Activated T-cell treated with anti-CD3 and anti-CD28 coated beads, Interleukin-2, amount 50 U/mL, for 24 hours (primary cell): Measurements from ENCODE around the gene ACTRT3.
A peak's percentile ranks its signal among the peaks of the same experiment; 100 is the strongest.

Experiments used
- DNase-seq: peaks from one replicate; pipeline ENCODE4 v3.0.0-alpha.2; 2020
- H3K27ac Mint-ChIP-seq: 2 replicates; pipeline ENCODE4 v1.8.0; 2020; ENCODE audit warnings: mild to moderate bottlenecking, mixed read lengths
- H3K27me3 Mint-ChIP-seq: 2 replicates; pipeline ENCODE4 v1.8.0; 2020; ENCODE audit warnings: mixed read lengths
- H3K36me3 Mint-ChIP-seq: 2 replicates; pipeline ENCODE4 v1.8.0; 2020; ENCODE audit warnings: low read depth, mixed read lengths
- H3K4me1 Mint-ChIP-seq: 2 replicates; pipeline ENCODE4 v1.8.0; 2020; ENCODE audit warnings: low read depth, mixed read lengths
- H3K4me3 Mint-ChIP-seq: 2 replicates; pipeline ENCODE4 v1.8.0; 2020; ENCODE audit warnings: mild to moderate bottlenecking, moderate library complexity, mixed read lengths
- H3K9me3 Mint-ChIP-seq: 2 replicates; pipeline ENCODE4 v1.8.0; 2020; ENCODE audit warnings: mixed read lengths

Gene ACTRT3

DNA sequence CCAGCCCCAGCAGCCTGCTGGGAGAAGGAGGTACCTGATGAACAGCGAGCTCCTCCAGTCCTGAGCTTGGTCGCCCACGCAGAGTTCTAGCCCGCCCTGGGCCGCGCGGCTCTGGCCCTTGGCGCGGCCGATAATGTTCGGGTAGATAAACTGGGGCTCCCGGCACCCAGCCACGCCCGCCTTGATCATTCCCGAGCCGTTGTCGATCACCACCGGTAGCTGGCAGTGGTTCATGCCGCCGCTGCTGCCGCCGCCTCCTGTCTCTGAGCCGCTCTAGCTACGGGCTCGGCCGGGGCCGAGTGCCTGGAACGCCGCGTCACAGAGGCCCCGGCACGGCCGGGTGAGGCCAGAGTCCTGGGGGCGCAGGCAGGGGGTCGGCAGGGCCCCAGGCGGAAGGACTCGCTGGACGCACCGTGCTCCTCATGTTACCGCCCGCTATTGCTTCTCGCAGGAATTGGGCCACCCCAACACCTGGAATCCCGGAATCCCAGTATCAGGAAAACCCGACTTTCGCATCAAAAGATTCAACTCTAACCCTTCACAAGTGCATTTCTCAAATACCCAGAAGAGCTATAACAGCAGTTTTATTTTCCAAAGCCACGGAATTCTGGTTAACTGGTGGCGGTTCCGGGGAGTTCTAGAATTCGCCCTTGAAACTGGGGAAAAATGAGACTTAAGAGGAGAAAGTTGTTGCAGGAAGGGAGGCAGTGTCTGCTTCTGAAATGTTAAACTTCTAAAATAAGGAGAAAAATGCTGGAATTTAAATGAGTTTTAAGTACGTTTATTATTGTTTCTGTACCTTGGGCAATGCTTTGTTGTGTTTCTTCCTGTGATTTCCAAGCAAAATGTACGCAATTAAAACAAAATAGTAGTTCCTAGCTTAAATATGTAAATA is at the start of gene ACTRT3:
Gene ACTRT3 (minus strand): TSS at position 275 of the 895 bp plus-strand sequence. CDS start 41 bp downstream, at position 234.
- DNase-seq: peak; percentile 81
- Mint-ChIP-seq H3K4me1 (peaks cover 28% of the 10 kb centered on the region), H3K27me3 (no peaks in the 10 kb centered on the region), H3K27ac (peak within 1 kb of the TSS; percentile 81), H3K4me3 (peak within 1 kb of the TSS; percentile 84), H3K9me3 (peaks cover 2% of the 10 kb centered on the region), H3K36me3 (peaks cover 33% of the 10 kb centered on the region)

DNA sequence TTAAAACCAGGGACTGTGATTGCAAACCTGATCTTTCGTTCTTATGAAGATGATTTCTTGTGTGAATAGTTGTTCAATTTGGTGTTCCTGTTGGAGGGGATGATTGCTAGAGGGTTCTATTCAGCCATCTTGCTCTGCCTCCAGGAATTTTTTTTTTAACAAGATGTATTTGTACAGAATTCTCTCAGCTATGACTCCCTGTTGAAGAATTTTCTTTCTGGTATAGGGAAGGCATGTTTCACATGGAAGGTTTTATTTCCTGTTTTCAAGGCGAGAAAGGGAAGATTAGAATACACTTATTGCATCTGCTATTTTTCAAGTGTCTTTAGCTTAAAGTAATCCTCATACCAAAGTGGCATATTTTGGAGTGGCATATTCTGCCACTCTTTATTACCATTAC is 49.0 kb upstream of the ACTRT3 start:
- Mint-ChIP-seq H3K9me3 (peaks cover 7% of the 10 kb centered on the region), H3K4me1 (peaks cover 11% of the 10 kb centered on the region), H3K27ac (no peak overlapping the region), H3K4me3 (no peak overlapping the region), H3K36me3 (no peaks in the 10 kb centered on the region), H3K27me3 (peaks cover 14% of the 10 kb centered on the region)
- no peak for DNase-seq

GRCh38 chr3:169815590-169816150 is 46.3 kb upstream of the ACTRT3 start:
- Mint-ChIP-seq H3K9me3 (peaks cover 7% of the 10 kb centered on the region), H3K36me3 (no peaks in the 10 kb centered on the region), H3K27ac (no peak overlapping the region), H3K27me3 (peaks cover 7% of the 10 kb centered on the region), H3K4me3 (no peak overlapping the region), H3K4me1 (peaks cover 26% of the 10 kb centered on the region)
- no peak for DNase-seq

- peak overlapping the region; percentile 72 for H3K4me3 Mint-ChIP-seq
- peaks cover 29% of the 10 kb centered on the region for H3K4me1 Mint-ChIP-seq
Measured at GRCh38 chr3:169813757-169814517, 44.6 kb upstream of the ACTRT3 start.

GRCh38 chr3:169813278-169813677 is 43.9 kb upstream of the ACTRT3 start:
- no peak for DNase-seq
- Mint-ChIP-seq H3K27ac (peak overlapping the region; percentile 85), H3K4me1 (peaks cover 29% of the 10 kb centered on the region)

More at GRCh38 chr3:169813757-169814517, 44.6 kb upstream of the ACTRT3 start:
- Mint-ChIP-seq H3K27me3 (peaks cover 4% of the 10 kb centered on the region), H3K36me3 (no peaks in the 10 kb centered on the region), H3K27ac (peak overlapping the region; percentile 85), H3K9me3 (peaks cover 7% of the 10 kb centered on the region)
- peak; percentile 78 for DNase-seq

GRCh38 chr3:169812332-169813235 is 43.2 kb upstream of the ACTRT3 start, which contains the start of the genes LRRC34 and LRRIQ4:
LRRC34 (minus strand) TSS chr3:169812904; CDS start chr3:169812548, 356 bp downstream.
LRRIQ4 (plus strand) TSS chr3:169812870; CDS start chr3:169821922, 9,052 bp downstream.
- peak; percentile 82 for DNase-seq
- H3K36me3 Mint-ChIP-seq: no peaks in the 10 kb centered on the region
- peaks cover 29% of the 10 kb centered on the region for H3K4me1 Mint-ChIP-seq
- H3K9me3 Mint-ChIP-seq: peaks cover 7% of the 10 kb centered on the region
- no peaks in the 10 kb centered on the region for H3K27me3 Mint-ChIP-seq
- H3K27ac Mint-ChIP-seq: peak within 1 kb of the TSS; percentile 85
- H3K4me3 Mint-ChIP-seq: peak within 1 kb of the TSS; percentile 72

More at GRCh38 chr3:169813278-169813677, 43.9 kb upstream of the ACTRT3 start:
- Mint-ChIP-seq H3K36me3 (no peaks in the 10 kb centered on the region), H3K9me3 (peaks cover 7% of the 10 kb centered on the region), H3K4me3 (peak overlapping the region; percentile 72), H3K27me3 (peaks cover 3% of the 10 kb centered on the region)

DNA sequence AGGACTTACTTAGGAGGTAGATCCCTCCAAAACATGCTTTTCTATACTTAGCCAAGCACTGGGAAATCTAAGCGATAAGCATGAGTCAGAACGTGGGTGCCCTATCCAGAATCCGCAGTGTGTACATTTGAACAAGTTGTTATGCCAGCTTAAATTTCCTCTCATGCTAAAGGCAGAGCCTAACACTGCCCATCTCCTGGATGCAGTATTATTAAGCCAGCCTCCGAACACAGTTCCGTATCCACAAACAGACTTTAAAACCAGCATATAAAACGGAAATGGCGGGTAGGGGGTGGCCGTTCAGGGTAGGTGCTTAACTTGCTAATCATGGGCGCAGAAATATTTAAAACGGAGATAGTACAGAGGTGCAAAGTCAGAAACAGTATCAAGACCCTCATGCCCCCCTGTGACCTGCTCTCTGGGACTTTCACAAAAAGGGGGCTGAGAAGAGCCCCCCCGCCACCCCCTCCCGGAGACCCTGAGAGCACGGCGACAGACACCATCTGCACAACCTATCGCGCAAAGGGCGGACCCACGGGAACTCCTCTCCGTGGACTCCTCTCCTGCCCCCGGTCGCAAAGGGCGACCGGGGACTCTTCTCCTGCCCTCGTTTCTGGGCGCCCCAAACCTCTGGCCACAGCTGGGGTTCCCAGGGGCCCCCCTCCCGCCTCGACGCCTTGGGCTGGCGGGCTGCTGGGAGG is 42.4 kb upstream of the ACTRT3 start:
- Mint-ChIP-seq H3K9me3 (peaks cover 7% of the 10 kb centered on the region), H3K4me3 (peak overlapping the region; percentile 72), H3K27me3 (no peaks in the 10 kb centered on the region), H3K36me3 (no peaks in the 10 kb centered on the region), H3K27ac (peak overlapping the region; percentile 76), H3K4me1 (peaks cover 29% of the 10 kb centered on the region)
- DNase-seq: no peak

GRCh38 chr3:169809230-169809795 is 40.0 kb upstream of the ACTRT3 start:
- H3K4me1 Mint-ChIP-seq: peaks cover 28% of the 10 kb centered on the region

GRCh38 chr3:169804681-169805080 is 35.3 kb upstream of the ACTRT3 start:
- DNase-seq: no peak
- H3K27me3 Mint-ChIP-seq: no peaks in the 10 kb centered on the region
- no peaks in the 10 kb centered on the region for H3K9me3 Mint-ChIP-seq
- H3K36me3 Mint-ChIP-seq: no peaks in the 10 kb centered on the region
- H3K4me3 Mint-ChIP-seq: no peak overlapping the region
- H3K27ac Mint-ChIP-seq: no peak overlapping the region
- peaks cover 5% of the 10 kb centered on the region for H3K4me1 Mint-ChIP-seq

More at GRCh38 chr3:169809230-169809795, 40.0 kb upstream of the ACTRT3 start:
- DNase-seq: no peak
- no peak overlapping the region for H3K4me3 Mint-ChIP-seq
- no peaks in the 10 kb centered on the region for H3K9me3 Mint-ChIP-seq
- H3K36me3 Mint-ChIP-seq: no peaks in the 10 kb centered on the region
- no peaks in the 10 kb centered on the region for H3K27me3 Mint-ChIP-seq
- no peak overlapping the region for H3K27ac Mint-ChIP-seq

DNA sequence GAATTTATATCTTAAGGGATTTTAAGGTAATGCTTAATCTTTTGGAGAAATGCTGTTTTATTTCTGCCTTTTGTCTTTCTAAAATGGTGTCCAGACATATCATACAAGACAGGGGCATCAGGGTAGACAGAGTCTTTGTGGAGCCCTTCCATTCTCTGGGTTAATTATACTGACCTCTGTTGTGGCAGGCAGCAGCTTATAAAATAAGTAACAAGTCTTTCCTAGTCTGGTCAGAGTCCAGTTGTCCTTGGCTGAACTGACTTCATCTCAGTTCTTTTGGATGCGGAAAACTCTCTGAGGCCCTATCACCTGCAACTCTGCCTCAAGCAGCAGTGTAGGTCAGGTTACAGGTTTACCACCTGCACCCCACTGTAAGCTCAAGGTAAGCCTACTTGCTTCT is 23.0 kb upstream of the ACTRT3 start:
- peaks cover 10% of the 10 kb centered on the region for H3K4me1 Mint-ChIP-seq
- no peak overlapping the region for H3K27ac Mint-ChIP-seq
- H3K4me3 Mint-ChIP-seq: no peak overlapping the region
- no peak for DNase-seq
- no peaks in the 10 kb centered on the region for H3K27me3 Mint-ChIP-seq
- no peaks in the 10 kb centered on the region for H3K9me3 Mint-ChIP-seq
- H3K36me3 Mint-ChIP-seq: peaks cover 61% of the 10 kb centered on the region

- Mint-ChIP-seq H3K9me3 (no peaks in the 10 kb centered on the region), H3K27ac (no peak overlapping the region), H3K4me3 (no peak overlapping the region), H3K4me1 (peaks cover 16% of the 10 kb centered on the region), H3K36me3 (peaks cover 71% of the 10 kb centered on the region), H3K27me3 (no peaks in the 10 kb centered on the region)
- DNase-seq: no peak
Measured at GRCh38 chr3:169790687-169791429, 21.5 kb upstream of the ACTRT3 start.

- no peak overlapping the region for H3K4me3 Mint-ChIP-seq
- peaks cover 21% of the 10 kb centered on the region for H3K4me1 Mint-ChIP-seq
- no peak overlapping the region for H3K27ac Mint-ChIP-seq
- H3K27me3 Mint-ChIP-seq: no peaks in the 10 kb centered on the region
- DNase-seq: no peak
- H3K36me3 Mint-ChIP-seq: peaks cover 77% of the 10 kb centered on the region
- no peaks in the 10 kb centered on the region for H3K9me3 Mint-ChIP-seq
Measured at GRCh38 chr3:169790219-169790618, 20.9 kb upstream of the ACTRT3 start.
